MM.1S (cell line): ENCODE data around the gene GMCL2.

Experiments
- CTCF ChIP-seq: fragments of 300-600 bp; sonication (generic); IDR thresholded peaks from 2 replicates; pipeline ENCODE4 v1.5.1; 2016; ENCODE audit warnings: antibody characterized with exemption, low read length, mixed read lengths
- EZH2 ChIP-seq: fragments of 300-600 bp; sonication (generic); optimal IDR thresholded peaks from 2 replicates; pipeline ENCODE3; 2017; ENCODE audit warnings: low read depth, mild to moderate bottlenecking, antibody characterized with exemption, low read length, mixed read lengths
- EZH2phosphoT487 ChIP-seq: fragments of 300-600 bp; sonication (generic); IDR thresholded peaks from 2 replicates; pipeline ENCODE4 v1.6.1; 2018; ENCODE audit warnings: antibody characterized with exemption, low read length

GRCh38 chr5:178155065-178155464 lies 32.1 kb downstream of the GMCL2 start:
- no peak for TF ChIP-seq CTCF
- TF ChIP-seq EZH2 = no peak
- TF ChIP-seq EZH2phosphoT487 = no peak
